ENCODE results near the gene AKNAD1.
"Not testable (repeated sequence)": the region's sequence is repeated elsewhere in the genome, so short reads cannot be mapped to it uniquely, and the experiment has no call there.

Gene AKNAD1

GRCh38 chr1:108785880-108786279, 71.0 kb downstream of the AKNAD1 start:
- DNase-seq: no peak

GRCh38 chr1:108785264-108785663, 71.6 kb downstream of the AKNAD1 start:
- no peak for DNase-seq

GRCh38 chr1:108781575-108781944, 75.3 kb downstream of the AKNAD1 start:
- not testable (repeated sequence) for DNase-seq

GRCh38 chr1:108780937-108781574, 75.8 kb downstream of the AKNAD1 start:
- DNase-seq: no peak

- no peak for DNase-seq
Measured at GRCh38 chr1:108779455-108779854, 77.4 kb downstream of the AKNAD1 start.

GRCh38 chr1:108777839-108778238, 79.1 kb downstream of the AKNAD1 start:
- DNase-seq: no peak

- DNase-seq: no peak
Measured at GRCh38 chr1:108767708-108768107, 89.2 kb downstream of the AKNAD1 start.

- DNase-seq: no peak
Measured at GRCh38 chr1:108767115-108767514, 89.8 kb downstream of the AKNAD1 start.
